ENCODE data around the gene RAB3B. TPM values are rescaled to one million over a fixed set of nuclear protein-coding genes. Genes with fewer than 3 reads are reported as not detected.

Gene RAB3B
- total RNA-seq, 1 donor, result 77.3 TPM

- no peak for DNase-seq (ENCODE audit: low read depth)
- H3K4me3 ChIP-seq (ENCODE audit: low read depth, low read length), result no peak overlapping the region
- TF ChIP-seq, protein P1, sequence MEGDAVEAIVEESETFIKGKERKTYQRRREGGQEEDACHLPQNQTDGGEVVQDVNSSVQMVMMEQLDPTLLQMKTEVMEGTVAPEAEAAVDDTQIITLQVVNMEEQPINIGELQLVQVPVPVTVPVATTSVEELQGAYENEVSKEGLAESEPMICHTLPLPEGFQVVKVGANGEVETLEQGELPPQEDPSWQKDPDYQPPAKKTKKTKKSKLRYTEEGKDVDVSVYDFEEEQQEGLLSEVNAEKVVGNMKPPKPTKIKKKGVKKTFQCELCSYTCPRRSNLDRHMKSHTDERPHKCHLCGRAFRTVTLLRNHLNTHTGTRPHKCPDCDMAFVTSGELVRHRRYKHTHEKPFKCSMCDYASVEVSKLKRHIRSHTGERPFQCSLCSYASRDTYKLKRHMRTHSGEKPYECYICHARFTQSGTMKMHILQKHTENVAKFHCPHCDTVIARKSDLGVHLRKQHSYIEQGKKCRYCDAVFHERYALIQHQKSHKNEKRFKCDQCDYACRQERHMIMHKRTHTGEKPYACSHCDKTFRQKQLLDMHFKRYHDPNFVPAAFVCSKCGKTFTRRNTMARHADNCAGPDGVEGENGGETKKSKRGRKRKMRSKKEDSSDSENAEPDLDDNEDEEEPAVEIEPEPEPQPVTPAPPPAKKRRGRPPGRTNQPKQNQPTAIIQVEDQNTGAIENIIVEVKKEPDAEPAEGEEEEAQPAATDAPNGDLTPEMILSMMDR (IDR thresholded peaks at IDR 0.05; ENCODE audit: insufficient read depth, low read depth, low read length), result no peak
Measured at GRCh38 chr1:51962486-51963356, 27.8 kb downstream of the RAB3B start.

GRCh38 chr1:51961954-51962353 is 28.5 kb downstream of the RAB3B start:
- no peak overlapping the region for H3K4me3 ChIP-seq (ENCODE audit: low read depth, low read length)
- TF ChIP-seq, protein P1 (IDR thresholded peaks at IDR 0.05; ENCODE audit: insufficient read depth, low read depth, low read length), result no peak
- DNase-seq (ENCODE audit: low read depth), result no peak

GRCh38 chr1:51961231-51961630 is 29.3 kb downstream of the RAB3B start:
- TF ChIP-seq, protein P1 (IDR thresholded peaks at IDR 0.05; ENCODE audit: insufficient read depth, low read depth, low read length), result no peak
- DNase-seq (ENCODE audit: low read depth), result no peak
- no peak overlapping the region for H3K4me3 ChIP-seq (ENCODE audit: low read depth, low read length)

GRCh38 chr1:51960262-51960661 is 30.2 kb downstream of the RAB3B start:
- no peak overlapping the region for H3K4me3 ChIP-seq (ENCODE audit: low read depth, low read length)
- DNase-seq (ENCODE audit: low read depth), result peak; percentile 12
- TF ChIP-seq, protein P1 (IDR thresholded peaks at IDR 0.05; ENCODE audit: insufficient read depth, low read depth, low read length), result no peak

DNA sequence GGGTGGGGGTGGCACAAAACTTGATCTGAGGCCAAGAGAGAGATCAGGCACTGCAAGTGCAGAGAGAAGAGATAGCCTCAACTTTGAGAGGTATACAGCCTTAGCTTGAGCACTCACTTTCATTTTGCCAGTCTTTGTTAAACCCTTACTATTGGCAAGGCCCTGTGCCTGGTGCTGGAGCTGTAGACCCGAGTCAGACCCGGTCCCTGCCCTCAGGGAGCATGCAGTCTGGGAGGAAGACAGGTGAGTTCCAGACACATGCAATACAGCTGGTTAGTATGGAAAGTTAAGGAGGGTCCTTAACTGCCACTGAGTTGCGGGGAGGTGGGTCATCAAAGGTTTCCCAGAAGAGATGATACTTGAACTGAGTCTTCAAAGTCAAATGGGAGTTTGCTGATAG is 31.7 kb downstream of the RAB3B start:
- H3K4me3 ChIP-seq (ENCODE audit: low read depth, low read length), result no peak overlapping the region
- TF ChIP-seq, protein P1 (IDR thresholded peaks at IDR 0.05; ENCODE audit: insufficient read depth, low read depth, low read length), result no peak
- DNase-seq (ENCODE audit: low read depth), result no peak

DNA sequence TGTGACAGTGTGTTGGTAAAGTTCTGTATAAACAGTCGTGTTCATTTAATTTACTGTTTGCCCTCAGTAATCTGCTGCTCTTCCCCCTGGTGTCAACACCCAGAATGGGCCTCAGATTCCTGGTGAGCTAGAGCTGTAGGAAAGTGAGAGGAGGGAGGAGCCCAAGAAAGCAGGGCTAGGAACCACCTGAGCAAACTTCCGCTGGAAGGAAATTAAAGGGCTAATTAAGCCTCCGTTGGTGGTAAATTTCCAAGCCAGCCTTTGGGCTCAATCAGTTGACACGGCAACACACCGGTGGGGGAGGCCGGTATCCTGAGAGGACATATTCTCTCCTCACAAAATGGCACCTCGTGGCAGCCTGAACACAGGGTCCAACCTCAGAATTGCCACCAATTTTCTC is 32.9 kb downstream of the RAB3B start:
- TF ChIP-seq, protein P1 (IDR thresholded peaks at IDR 0.05; ENCODE audit: insufficient read depth, low read depth, low read length), result no peak
- H3K4me3 ChIP-seq (ENCODE audit: low read depth, low read length), result no peak overlapping the region
- no peak for DNase-seq (ENCODE audit: low read depth)

All from fibroblast of villous mesenchyme (primary cell).